ENCODE results near the gene SDK1. TPM values are rescaled to one million over a fixed set of nuclear protein-coding genes. Genes with fewer than 3 reads are reported as not detected.

SDK1 gene
- total and polyA plus RNA-seq, 2 donors (not counting 3 experiments of a cell fraction or from before 2014, with no cell fraction given): 1.6 to 3.9 TPM

- H3K4me1 ChIP-seq (ENCODE audit: control insufficient read depth, extremely low read depth, insufficient read depth, low read length): no peaks in the 10 kb centered on the region
- H4K20me1 ChIP-seq (replicated peaks; ENCODE audit: control insufficient read depth, extremely low read depth, insufficient read depth, low read length): no peaks in the 10 kb centered on the region
- H3K9me3 ChIP-seq (replicated peaks; ENCODE audit: control insufficient read depth, insufficient read depth, low read length): no peaks in the 10 kb centered on the region
- no peak overlapping the region for H3K4me3 ChIP-seq (replicated peaks in 1 of 3; ENCODE audit: insufficient read depth in 1 of 3, low read depth in 1 of 3, low read length in 3 of 3)
- H3K9me1 ChIP-seq (replicated peaks; ENCODE audit: control insufficient read depth, extremely low read depth, insufficient read depth, low read length): no peaks in the 10 kb centered on the region
- intact Hi-C loops (cut with micrococcal nuclease) (no loop called here), dilution Hi-C loops (cut with MboI; ENCODE audit: extremely low pct_ligation_motif_present, low sequenced_read_pairs) (no loop called here)
- H3K9ac ChIP-seq (replicated peaks; ENCODE audit: extremely low read depth, insufficient read depth, low read length): no peak overlapping the region
- no peaks in the 10 kb centered on the region for H3K79me2 ChIP-seq (ENCODE audit: control insufficient read depth, insufficient read depth, low read length)
- H3K4me2 ChIP-seq (ENCODE audit: insufficient read depth, low read length): no peak overlapping the region
- no peak for DNase-seq (ENCODE audit: low read depth, low spot score)
- ChIA-PET POLR2A (no interaction called here), CTCF (no interaction called here)
- H2AFZ ChIP-seq (ENCODE audit: low read depth, low read length): no peak overlapping the region
- BruUV-seq (replicated peaks): no TSS peak
- no peaks in the 10 kb centered on the region for H3K36me3 ChIP-seq (ENCODE audit: control insufficient read depth in 2 of 2, extremely low read depth in 1 of 2, insufficient read depth in 2 of 2, low read length in 2 of 2)
- H3K27ac ChIP-seq (ENCODE audit: insufficient read depth, low read depth, low read length): no peak overlapping the region
- H3K27me3 ChIP-seq (ENCODE audit: control insufficient read depth in 2 of 2, insufficient read depth in 2 of 2, low read length in 2 of 2): no peaks in the 10 kb centered on the region
- TF ChIP-seq POLR2AphosphoS5 (IDR thresholded peaks at IDR 0.05; ENCODE audit: insufficient read depth, low read depth, low read length) (no peak), CTCF (IDR thresholded peaks at IDR 0.05; ENCODE audit: extremely low read depth in 1 of 2, insufficient read depth in 1 of 2, low read depth in 1 of 2, low read length in 2 of 2) (no peak), EZH2 (IDR thresholded peaks at IDR 0.05; ENCODE audit: borderline replicate concordance, low read depth, low read length, severe bottlenecking) (no peak), FOS (IDR thresholded peaks at IDR 0.05; ENCODE audit: borderline replicate concordance, insufficient read depth, low read length) (no peak), GATA2 (IDR thresholded peaks at IDR 0.05; ENCODE audit: insufficient read depth, insufficient read length, low read depth, low read length) (no peak), POLR2A (IDR thresholded peaks at IDR 0.05; ENCODE audit: low read depth, low read length) (no peak), MYC (IDR thresholded peaks at IDR 0.05; ENCODE audit: low read depth, low read length) (no peak), JUN (IDR thresholded peaks at IDR 0.05; ENCODE audit: borderline replicate concordance, insufficient read depth, insufficient read length, low read depth) (no peak)
- TF ChIP-seq, protein P1, sequence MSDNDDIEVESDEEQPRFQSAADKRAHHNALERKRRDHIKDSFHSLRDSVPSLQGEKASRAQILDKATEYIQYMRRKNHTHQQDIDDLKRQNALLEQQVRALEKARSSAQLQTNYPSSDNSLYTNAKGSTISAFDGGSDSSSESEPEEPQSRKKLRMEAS (IDR thresholded peaks at IDR 0.05; ENCODE audit: insufficient read depth, insufficient read length): no peak
- no peak for FAIRE-seq
Measured at GRCh38 chr7:3791327-3791726, 490.3 kb downstream of the SDK1 start.

Data from endothelial cell of umbilical vein (primary cell).